Measurements from ENCODE around the gene DYSF. TPM values are rescaled to one million over a fixed set of nuclear protein-coding genes. Genes with fewer than 3 reads are reported as not detected.
"Not testable (repeated sequence)": the region's sequence is repeated elsewhere in the genome, so short reads cannot be mapped to it uniquely, and the experiment has no call there.

Gene DYSF
- total and polyA plus RNA-seq, 5 experiments from 2014 or later = 3.0 to 3.5 (median 3.2) TPM

DNA sequence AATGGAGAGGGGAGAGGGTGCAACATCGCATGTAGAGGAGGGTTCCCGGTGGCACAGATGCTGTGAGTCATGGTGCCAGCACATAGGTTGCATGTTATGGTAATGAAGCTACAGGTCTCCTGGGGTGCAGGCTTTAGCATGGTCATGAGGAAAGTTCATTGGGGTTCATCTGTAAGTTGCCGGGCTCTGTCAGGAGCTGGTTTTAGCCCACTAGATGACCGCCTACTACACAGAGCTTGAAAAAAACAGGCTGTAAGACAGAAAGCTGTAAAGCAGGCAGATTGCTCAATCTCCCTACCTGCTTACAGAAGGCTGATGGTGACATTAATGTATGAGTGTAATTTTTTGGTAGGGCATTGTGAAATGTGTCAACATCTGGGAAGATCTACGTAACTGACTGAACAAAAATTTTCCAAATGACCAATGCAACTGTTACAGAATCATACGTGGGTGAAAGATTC is 23.9 kb downstream of the DYSF start:
- peak in 1 of 10 donors; percentile 16 for DNase-seq
- peaks cover 0 to 51% (median 11%) of the 10 kb centered on the region in 5 donors for H3K27me3 Mint-ChIP-seq

DNA sequence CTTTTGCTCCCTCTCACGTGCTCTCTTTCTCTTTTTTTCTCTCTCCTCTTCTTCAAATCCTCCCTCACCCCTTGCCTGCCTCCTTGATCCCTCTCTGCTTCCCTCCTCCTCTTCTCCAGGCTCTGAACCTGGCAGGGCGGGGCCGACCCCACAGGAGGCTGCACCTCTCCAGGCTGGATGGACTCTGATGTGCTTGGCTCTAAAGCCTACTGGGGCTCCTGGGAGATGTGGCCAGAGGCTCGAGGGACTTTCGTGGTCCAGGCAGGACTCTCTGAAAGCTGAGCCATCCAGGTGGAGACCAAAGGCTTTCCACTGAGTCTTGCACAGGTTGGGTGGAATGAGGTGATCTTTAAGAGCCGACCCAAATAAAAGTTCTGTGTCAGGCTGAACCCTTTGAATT is 25.4 kb downstream of the DYSF start:
- no peaks in the 10 kb centered on the region for H3K9me3 Mint-ChIP-seq
- DNase-seq = peak in 1 of 10 donors; percentile 30
- H3K4me3 Mint-ChIP-seq = peak overlapping the region in 1 of 10 donors; percentile 51
- H3K27ac Mint-ChIP-seq = no peak overlapping the region
- H3K4me1 Mint-ChIP-seq = no peaks in the 10 kb centered on the region
- no peak for ATAC-seq
- peaks cover 2 to 40% (median 8%) of the 10 kb centered on the region in 5 donors for H3K27me3 Mint-ChIP-seq
- H3K36me3 Mint-ChIP-seq = no peaks in the 10 kb centered on the region
- POLR2A ChIA-PET = no interaction called here

More for the DNA sequence above, 23.9 kb downstream of the DYSF start:
- ATAC-seq = no peak
- Mint-ChIP-seq H3K27ac (no peak overlapping the region), H3K36me3 (no peaks in the 10 kb centered on the region), H3K4me1 (no peaks in the 10 kb centered on the region), H3K9me3 (no peaks in the 10 kb centered on the region), H3K4me3 (no peak overlapping the region)
- POLR2A ChIA-PET = no interaction called here

DNA sequence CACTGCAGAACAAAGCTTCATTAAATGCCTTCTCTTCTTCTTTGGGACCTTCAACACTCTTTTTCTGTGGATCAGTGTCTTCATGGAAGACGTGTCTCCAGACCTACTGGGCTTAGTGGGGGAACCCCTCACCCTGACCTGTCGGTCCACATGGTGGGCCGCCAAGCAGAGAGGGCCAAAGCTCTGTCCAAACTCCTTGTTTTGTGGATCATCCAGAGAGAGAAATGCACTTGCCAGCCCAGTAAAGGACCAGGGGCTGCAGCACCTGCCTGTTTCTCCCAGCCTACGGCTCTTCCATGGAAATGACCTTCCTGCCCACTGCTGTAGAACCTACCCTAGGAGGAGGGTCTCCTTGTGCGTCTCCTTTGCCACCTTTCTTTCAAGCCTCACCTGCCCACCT is 25.9 kb downstream of the DYSF start:
- no peak for DNase-seq
- Mint-ChIP-seq H3K4me1 (no peaks in the 10 kb centered on the region), H3K4me3 (no peak overlapping the region), H3K36me3 (no peaks in the 10 kb centered on the region), H3K27me3 (peaks cover 2 to 36% (median 8%) of the 10 kb centered on the region in 5 donors), H3K9me3 (no peaks in the 10 kb centered on the region), H3K27ac (peak overlapping the region in 2 of 10 donors; percentile 15 to 46)
- POLR2A ChIA-PET = no interaction called here
- no peak for ATAC-seq

DNA sequence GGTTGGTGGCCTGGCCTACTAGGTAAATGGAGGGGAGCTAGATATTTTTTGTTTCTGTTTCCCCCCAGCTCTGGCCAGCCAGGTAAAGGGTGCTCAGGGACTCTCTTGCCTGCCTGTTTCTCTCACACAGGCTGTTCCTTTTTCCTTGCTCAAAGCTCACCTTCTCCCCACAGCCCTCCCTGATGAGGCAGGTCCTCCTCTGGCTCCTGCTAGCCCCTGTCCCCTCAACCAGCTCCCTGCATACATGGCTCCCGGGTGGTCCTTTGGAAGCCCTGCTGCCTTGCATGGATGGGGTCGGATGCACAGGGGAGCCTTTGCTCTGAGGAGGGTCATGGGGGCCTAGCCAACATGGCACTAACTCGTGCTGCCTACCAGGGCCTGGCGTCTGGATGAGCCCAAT is 27.8 kb downstream of the DYSF start:
- Mint-ChIP-seq H3K27ac (no peak overlapping the region), H3K4me3 (no peak overlapping the region), H3K4me1 (no peaks in the 10 kb centered on the region), H3K27me3 (peaks cover 1 to 27% (median 5%) of the 10 kb centered on the region in 5 donors), H3K36me3 (no peaks in the 10 kb centered on the region), H3K9me3 (no peaks in the 10 kb centered on the region)
- ATAC-seq = no peak
- DNase-seq = peak in 1 of 10 donors; percentile 28
- POLR2A ChIA-PET = no interaction called here

DNA sequence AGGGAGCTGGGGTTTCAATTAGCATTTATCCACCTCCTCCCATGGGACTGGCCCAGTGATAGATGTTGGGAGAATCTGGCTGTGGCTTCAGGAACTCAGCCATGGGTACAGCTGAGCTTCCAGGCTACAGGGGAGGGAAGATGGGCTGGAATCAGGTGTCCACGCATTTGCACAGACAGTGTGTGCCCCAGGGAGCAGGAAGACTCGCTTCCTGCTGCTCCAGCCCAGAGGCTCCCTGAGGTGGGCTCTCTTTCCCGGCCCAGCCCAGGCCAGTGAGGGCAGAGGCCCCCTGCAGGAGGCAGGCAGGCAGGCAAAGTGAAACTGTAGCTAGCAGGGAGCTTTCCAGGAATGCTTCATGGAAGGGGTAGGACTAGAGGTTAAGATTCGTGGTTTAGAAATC is 28.7 kb downstream of the DYSF start:
- ATAC-seq (no peak), DNase-seq (peak in 1 of 10 donors; percentile 24)
- Mint-ChIP-seq H3K9me3 (no peaks in the 10 kb centered on the region), H3K4me3 (no peak overlapping the region), H3K4me1 (no peaks in the 10 kb centered on the region), H3K27ac (no peak overlapping the region), H3K27me3 (peaks cover 1 to 34% (median 5%) of the 10 kb centered on the region in 5 donors), H3K36me3 (no peaks in the 10 kb centered on the region)
- POLR2A ChIA-PET = no interaction called here

DNA sequence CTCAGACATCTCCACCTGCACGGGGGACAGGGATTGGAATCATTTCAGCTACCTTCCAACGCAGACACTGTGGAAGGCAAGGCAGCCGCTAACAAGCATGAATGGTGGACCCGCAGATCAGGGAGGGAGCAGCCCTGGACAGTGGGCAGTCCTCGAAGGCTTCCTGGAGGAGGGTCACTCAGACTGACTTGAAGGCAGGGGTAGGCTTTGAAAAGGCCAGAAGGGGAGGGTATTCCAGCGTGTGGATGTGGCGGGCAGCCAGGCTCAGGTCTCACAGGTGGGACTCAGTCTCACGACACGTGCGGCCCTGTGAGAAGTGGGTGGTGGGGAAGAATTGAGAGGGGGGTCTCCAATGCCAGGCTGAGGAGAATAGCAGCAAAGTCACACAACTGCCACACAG is 29.9 kb downstream of the DYSF start:
- no peak overlapping the region for H3K4me3 Mint-ChIP-seq

DNA sequence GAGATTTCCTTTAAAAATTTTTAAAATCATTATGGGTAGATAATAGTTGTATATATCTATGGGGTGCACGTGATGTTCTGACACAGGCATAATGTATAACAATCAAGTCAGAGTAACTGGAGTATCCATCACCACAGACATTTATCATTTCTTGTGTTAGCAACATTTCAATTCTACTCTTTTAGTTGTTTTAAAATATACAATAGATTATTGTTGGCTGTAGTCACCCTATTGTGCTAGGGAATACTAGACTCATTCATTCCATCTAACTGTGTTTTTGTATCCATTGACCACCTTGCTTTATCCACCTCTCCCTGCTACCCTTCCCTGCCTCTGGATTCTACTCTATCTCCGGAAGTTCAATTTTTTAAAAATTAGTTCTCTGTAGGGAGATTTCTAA is 31.0 kb downstream of the DYSF start:
- POLR2A ChIA-PET = no interaction called here
- no peaks in the 10 kb centered on the region for H3K4me1 Mint-ChIP-seq
- no peak overlapping the region for H3K27ac Mint-ChIP-seq
- peaks cover 3 to 35% (median 5%) of the 10 kb centered on the region in 5 donors for H3K27me3 Mint-ChIP-seq
- H3K36me3 Mint-ChIP-seq = no peaks in the 10 kb centered on the region
- ATAC-seq = no peak
- H3K9me3 Mint-ChIP-seq = no peaks in the 10 kb centered on the region
- no peak for DNase-seq
- no peak overlapping the region for H3K4me3 Mint-ChIP-seq

More for the DNA sequence above, 29.9 kb downstream of the DYSF start:
- no peaks in the 10 kb centered on the region for H3K36me3 Mint-ChIP-seq
- peak in 1 of 10 donors; percentile 50 for DNase-seq
- no peaks in the 10 kb centered on the region for H3K9me3 Mint-ChIP-seq
- POLR2A ChIA-PET = no interaction called here
- H3K4me1 Mint-ChIP-seq = no peaks in the 10 kb centered on the region
- peaks cover 2 to 34% (median 5%) of the 10 kb centered on the region in 5 donors for H3K27me3 Mint-ChIP-seq
- no peak for ATAC-seq
- H3K27ac Mint-ChIP-seq = no peak overlapping the region

DNA sequence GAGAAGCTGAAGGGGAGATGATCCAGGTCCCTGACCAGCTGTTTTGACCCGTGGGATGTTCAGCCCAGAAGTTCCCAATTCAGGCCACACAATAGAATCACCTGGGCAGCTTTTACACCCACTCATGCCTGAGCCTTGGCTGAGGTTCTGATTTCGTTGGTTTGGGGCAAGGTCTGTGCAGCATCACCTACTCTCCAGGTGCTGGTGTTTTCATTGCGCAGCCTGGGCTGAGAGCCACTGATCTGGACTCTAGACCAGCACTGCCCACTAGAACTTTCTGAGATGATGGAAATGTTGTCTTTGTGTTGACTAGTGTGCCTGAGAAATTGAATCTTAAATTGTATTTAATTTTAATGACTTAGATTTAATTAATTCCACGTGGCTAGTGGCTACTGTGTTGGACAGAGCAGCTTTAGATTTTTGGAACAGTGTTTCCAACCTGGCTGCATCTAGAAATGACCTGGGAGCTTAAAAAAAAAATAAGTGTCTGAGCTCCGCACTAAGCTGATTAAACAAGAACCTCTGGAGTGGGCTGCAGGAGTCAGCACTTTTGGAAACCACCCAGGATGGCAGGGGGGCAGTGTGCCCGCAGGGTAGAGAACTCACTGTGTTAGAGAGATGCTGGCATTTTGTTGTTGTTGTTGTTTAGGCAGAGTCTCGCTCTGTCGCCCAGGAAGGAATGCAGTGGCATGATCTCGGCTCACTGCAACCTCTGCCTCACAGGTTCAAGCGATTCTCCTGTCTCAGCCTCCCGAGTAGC is 33.7 kb downstream of the DYSF start:
- POLR2A ChIA-PET = no interaction called here
- Mint-ChIP-seq H3K36me3 (no peaks in the 10 kb centered on the region), H3K27me3 (peaks cover 0 to 27% (median 11%) of the 10 kb centered on the region in 5 donors), H3K9me3 (peaks cover 0 to 3% (median 0%) of the 10 kb centered on the region in 9 donors), H3K4me1 (no peaks in the 10 kb centered on the region), H3K27ac (peak overlapping the region in 1 of 10 donors; percentile 33), H3K4me3 (no peak overlapping the region)
- DNase-seq (peak in 1 of 10 donors; percentile 9), ATAC-seq (no peak)

DNA sequence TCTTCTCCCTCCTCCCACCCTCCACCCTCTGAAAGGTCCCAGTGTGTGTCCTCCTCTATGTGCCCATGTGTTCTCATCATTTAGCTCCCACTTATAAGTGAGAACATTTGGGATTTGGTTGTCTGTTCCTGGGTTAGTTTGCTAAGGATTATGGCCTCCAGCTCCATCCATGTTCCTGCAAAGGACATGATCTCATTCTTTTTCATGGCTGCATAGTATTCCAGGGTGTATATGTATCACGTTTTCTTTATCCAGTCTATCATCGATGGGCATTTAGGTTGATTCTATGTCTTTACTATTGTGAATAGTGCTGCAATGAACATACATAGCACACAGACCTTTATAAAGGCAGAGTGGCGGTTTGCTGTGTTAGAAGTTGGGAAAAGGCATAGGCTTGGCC is 38.2 kb downstream of the DYSF start:
- DNase-seq, H3K4me1 Mint-ChIP-seq, H3K4me3 Mint-ChIP-seq, POLR2A ChIA-PET, ATAC-seq, H3K27ac Mint-ChIP-seq, H3K9me3 Mint-ChIP-seq, H3K36me3 Mint-ChIP-seq: not testable (repeated sequence)
- peaks cover 2 to 25% (median 18%) of the 10 kb centered on the region in 5 donors for H3K27me3 Mint-ChIP-seq

DNA sequence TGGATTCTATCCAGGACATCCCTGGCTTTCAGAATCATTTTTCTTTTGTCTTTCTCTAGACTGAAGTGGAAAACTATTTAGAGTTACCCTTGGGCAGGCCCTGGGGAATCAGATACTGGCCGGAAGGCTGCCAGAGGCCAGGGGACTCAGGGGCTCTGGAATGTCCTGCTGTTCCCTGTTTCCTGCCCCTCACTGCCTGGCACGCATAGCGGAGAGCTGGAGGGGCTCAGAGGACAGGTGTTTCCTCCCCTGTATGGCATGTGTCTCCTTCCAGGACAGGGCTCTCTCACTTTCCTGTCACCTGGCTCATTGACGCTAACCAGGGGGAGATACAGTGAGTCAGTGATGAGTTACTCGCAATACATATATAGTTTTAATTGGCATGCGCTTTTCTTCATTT is 38.8 kb downstream of the DYSF start:
- POLR2A ChIA-PET = no interaction called here
- no peaks in the 10 kb centered on the region for H3K4me1 Mint-ChIP-seq
- ATAC-seq (no peak), DNase-seq (peak in 1 of 10 donors; percentile 23)
- H3K36me3 Mint-ChIP-seq = no peaks in the 10 kb centered on the region
- peaks cover 2 to 22% (median 18%) of the 10 kb centered on the region in 5 donors for H3K27me3 Mint-ChIP-seq
- no peak overlapping the region for H3K4me3 Mint-ChIP-seq
- H3K27ac Mint-ChIP-seq = no peak overlapping the region
- H3K9me3 Mint-ChIP-seq = peaks cover 0 to 3% (median 0%) of the 10 kb centered on the region in 9 donors

DNA sequence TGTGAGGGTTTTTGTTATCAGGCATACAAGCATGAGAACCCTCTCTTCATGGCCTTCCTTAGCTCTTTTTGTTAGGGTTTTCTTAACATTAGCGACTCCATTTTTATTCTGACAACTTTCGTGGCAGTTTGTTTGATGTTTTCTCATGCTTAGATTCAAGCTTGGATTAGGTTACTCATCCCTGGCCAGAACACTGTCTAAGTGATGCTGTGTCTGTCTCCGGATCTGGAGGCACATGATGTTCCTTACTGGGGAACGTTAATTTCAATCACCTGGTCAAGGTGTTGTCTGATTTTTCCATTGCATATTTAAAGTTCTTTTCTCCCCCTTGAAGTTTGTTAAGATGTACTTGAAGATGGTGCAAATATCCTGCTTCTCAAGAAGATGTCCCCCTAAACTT is 40.7 kb downstream of the DYSF start:
- no peak overlapping the region for H3K4me3 Mint-ChIP-seq
- H3K27me3 Mint-ChIP-seq = peaks cover 2 to 16% (median 16%) of the 10 kb centered on the region in 5 donors
- DNase-seq (no peak), ATAC-seq (no peak)
- H3K4me1 Mint-ChIP-seq = no peaks in the 10 kb centered on the region
- no peaks in the 10 kb centered on the region for H3K36me3 Mint-ChIP-seq
- POLR2A ChIA-PET = no interaction called here
- H3K9me3 Mint-ChIP-seq = peaks cover 0 to 3% (median 0%) of the 10 kb centered on the region in 9 donors
- no peak overlapping the region for H3K27ac Mint-ChIP-seq

DNA sequence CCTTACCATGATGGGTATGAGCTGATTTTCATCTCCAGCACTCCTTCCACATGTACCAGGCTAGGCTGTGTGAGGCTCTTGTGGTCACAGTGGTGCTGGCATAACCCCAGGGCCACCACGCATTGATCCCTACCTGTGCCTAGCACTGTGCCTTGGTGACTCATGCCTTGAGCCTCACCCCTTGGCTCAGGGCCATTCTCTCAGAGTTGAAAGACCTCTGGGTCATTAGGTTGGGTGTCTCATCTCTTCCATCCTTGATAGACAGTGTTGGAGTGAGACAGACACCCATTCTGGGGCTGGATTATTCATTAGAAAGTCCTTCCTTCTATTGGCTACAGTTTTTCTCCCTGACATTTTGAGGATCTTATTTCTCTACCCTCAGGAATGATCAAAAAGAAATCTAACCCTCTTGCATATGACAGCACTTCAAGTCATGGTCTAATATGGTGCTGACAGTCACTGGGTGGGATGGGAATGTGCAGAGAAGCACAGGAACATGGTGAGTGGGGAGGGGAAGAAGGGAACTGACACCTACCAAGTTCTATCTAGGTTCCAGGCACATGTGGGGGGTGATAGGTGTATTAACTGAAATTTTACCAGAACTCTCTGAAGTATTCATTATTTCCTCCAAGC is 41.3 kb downstream of the DYSF start:
- Mint-ChIP-seq H3K27me3 (peaks cover 2 to 16% (median 11%) of the 10 kb centered on the region in 5 donors), H3K36me3 (no peaks in the 10 kb centered on the region), H3K27ac (no peak overlapping the region), H3K9me3 (peaks cover 0 to 3% (median 0%) of the 10 kb centered on the region in 9 donors), H3K4me1 (no peaks in the 10 kb centered on the region), H3K4me3 (no peak overlapping the region)
- ATAC-seq = no peak
- DNase-seq = no peak
- POLR2A ChIA-PET = no interaction called here

DNA sequence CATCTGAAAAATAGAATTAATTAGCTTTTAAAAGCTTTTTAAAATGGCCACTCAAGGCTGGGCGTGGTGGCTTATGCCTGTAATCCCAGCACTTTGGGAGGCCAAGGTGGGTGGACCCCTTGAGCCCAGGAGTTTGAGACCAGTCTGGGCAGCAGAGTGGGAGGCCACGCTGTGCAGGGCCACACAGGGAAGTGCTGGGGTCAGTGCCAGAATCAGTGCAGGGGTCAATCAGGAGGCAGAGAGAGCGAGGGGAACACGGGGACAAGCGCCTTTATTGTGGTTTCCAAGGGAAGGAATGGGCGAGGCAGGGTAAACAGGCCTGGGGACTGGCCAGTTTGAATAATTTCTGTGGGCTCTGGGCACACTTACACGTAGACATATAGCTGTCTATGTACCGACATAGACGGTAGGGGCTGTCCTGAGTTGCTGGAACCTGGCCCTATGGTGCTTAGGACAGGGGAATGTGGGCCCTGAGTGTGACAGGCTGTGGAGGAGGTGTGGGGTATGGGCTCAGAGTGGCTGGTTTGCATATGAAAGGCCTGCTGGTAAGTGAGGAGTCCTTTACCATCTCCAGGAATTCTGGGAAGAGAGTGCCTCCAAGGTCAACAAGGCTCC is 42.9 kb downstream of the DYSF start:
- no peak overlapping the region for H3K4me3 Mint-ChIP-seq
- POLR2A ChIA-PET = no interaction called here
- H3K27me3 Mint-ChIP-seq = peaks cover 2 to 18% (median 9%) of the 10 kb centered on the region in 5 donors
- no peaks in the 10 kb centered on the region for H3K4me1 Mint-ChIP-seq
- H3K27ac Mint-ChIP-seq = no peak overlapping the region
- H3K9me3 Mint-ChIP-seq = peaks cover 0 to 3% (median 0%) of the 10 kb centered on the region in 9 donors
- ATAC-seq (no peak), DNase-seq (peak in 1 of 10 donors; percentile 15)
- no peaks in the 10 kb centered on the region for H3K36me3 Mint-ChIP-seq
